A204.1 (cell line): ENCODE data around the gene CES3.

ENCODE experiments used
- FAIRE-seq: peaks from 2 replicates; lab custom pipeline; 2012; peaks lifted over from hg19 to GRCh38; lab: Jason Lieb, UNC

The CES3 gene

GRCh38 chr16:67006930-67007658 is 46.0 kb downstream of the CES3 start:
- no peak for FAIRE-seq

DNA sequence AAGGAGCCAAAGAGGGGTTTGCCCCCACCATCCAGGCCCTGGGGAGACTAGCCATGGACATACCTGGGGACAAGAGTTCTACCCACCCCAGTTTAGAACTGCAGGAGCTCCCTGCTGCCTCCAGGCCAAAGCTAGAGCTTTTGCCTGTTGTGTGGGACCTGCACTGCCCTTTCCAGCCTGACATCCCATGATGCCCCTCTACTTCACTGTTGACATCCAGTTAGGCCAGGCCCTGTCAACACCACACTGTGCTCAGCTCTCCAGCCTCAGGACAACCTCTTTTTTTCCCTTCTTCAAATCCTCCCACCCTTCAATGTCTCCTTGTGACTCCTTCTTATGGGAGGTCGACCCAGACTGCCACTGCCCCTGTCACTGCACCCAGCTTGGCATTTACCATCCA is 48.1 kb downstream of the CES3 start:
- FAIRE-seq, result no peak

DNA sequence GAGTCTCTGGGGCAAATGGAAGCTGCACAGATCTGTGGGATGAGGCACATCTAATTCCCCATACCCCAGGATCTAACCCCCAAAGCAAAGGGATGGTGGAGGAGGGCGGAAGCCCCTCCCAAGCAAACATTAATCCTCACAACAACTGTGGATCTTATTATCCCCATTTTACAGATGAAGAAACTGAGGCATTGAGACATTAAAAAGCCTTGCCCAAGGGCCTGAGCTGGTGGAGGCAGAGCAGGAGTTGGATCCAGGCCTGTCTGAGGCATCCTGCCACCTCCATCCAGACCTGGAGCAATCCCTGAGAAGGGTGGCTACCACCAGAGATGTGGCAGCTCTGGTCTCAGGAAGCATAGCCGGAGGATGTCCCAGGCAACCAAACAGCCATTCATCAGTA is 50.2 kb downstream of the CES3 start:
- no peak for FAIRE-seq

GRCh38 chr16:67013233-67013822 is 52.3 kb downstream of the CES3 start:
- FAIRE-seq, result no peak

- no peak for FAIRE-seq
These were observed 53.0 kb downstream of the CES3 start for GRCh38 chr16:67013823-67014633.

GRCh38 chr16:67014634-67015312 is 53.7 kb downstream of the CES3 start:
- FAIRE-seq, result no peak

DNA sequence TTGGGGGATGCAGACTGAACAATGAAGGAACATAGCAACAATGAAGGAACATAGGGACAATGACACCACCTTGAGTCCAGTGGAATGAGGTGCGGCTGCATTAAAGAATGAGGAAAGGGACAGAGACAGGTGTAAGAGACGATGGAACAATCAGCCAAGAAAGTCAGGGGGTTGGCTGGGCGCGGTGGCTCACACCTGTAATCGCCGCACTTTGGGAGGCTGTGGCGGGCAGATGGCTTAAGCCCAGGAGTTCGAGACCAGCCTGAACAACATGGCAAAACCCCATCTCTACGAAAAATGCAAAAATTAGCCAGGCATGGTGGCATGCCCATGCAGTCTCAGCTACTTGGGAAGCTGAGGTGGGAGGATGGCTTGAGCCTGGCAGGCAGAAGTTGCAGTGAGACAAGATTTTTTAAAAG is 54.3 kb downstream of the CES3 start:
- FAIRE-seq, result no peak

DNA sequence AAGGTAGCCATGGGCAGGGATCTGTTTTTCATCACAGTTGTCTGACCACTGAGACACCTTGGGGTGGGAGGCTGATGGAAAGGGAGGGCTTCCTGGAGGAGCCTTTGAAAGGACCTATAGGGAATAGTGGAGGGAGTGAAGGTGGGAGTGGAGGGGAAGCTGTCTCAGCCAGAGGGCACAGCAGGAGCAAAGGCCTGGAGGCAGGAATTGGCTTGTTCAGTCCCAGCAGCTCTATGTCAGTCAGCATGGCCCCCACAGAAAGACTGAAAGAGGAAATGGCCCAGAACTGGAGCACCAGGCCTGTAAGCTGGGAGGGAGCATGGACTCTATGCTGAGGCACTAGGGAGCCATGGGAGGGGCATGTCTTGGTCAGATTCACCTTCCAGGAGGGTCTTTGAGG is 55.1 kb downstream of the CES3 start:
- no peak for FAIRE-seq

- no peak for FAIRE-seq
These were observed 55.8 kb downstream of the CES3 start for GRCh38 chr16:67016681-67017420.

DNA sequence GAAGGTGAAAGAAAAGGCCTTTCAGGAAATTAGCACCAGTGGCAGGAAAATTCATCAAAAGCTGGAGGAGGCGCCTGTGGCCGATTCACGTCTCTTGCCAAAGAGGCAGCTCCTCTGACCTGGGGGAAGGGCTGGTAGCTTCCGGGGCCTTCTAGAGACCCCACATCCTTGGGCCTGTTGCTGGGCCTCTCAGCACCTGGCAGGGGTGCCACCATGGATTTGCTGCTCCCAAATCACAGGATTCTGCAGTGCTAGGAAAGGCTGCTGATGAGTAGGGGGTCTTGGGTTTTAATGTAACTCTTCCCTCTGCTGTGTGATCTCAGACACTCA is 56.3 kb downstream of the CES3 start:
- no peak for FAIRE-seq

DNA sequence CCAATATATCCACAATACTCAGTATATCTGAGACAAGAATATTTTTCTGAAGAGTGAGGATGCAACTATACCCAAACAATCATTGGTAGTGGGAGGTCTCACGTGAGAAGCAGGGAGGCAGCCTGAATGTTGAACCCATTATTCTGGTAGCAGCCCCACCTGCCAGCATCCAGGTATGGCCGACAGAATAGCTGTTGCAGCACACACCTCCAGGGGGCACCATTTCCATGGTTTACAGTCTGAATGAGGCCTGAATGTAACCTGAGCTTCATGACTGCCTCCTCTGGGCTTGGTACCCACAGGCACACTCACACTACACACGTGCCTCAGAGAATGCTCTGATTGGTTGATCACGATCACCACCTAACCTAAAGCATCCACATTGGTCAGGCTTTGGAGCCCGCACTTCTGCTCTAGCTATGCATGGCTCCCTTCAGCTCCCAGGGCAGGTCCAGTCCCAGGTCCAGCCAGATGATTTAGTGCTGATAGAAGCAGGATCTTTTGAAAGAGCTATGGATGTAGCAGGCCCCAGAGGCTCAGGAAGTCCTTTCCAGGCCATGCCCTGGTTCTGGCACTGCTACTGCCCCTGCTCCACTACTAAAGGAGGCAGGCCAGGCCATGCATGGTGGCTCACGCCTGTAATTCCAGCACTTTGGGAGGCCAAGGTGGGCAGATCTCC is 56.9 kb downstream of the CES3 start:
- FAIRE-seq, result peak; percentile 51

DNA sequence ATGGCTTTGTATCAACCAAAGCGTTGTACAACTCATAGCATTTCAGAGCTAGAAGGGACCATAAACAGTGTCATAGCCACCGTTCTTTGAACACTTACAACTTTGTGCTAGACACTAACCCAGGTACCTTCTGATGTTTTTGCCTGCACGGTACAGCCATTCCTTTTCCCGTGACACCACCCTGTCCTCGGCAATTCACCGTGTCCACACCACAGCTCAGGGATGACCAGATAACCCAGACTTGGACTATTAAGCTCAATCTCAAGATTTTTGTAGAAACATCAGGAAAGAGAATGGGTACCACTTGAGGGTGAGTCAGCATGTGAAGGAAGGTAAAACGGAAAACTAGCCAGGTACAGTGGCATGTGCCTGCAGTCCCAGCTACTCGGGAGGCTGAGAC is 58.1 kb downstream of the CES3 start:
- FAIRE-seq, result no peak

DNA sequence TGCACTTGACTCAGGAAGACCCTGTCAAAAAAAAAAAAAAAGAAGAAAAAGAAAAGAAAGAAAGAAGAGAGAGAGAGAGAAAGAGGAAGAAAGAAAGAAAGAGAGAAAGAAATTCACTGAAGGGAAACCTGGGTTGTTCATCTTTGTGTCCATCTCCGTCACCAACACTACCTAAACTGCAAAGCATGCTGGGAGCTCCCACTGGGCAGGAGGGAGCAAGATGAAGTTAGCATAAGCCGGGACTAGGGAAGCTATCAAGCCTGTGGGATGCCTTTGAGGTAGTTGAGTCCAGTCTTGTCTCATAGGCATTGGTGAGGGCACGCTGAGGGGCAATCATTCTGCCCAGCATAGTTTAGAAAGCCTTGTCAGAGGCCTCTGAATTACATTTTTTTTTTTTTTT is 60.3 kb downstream of the CES3 start:
- no peak for FAIRE-seq

- FAIRE-seq, result no peak
These were observed 61.6 kb downstream of the CES3 start for GRCh38 chr16:67022531-67023214.

GRCh38 chr16:67023689-67024088 is 62.6 kb downstream of the CES3 start:
- FAIRE-seq, result no peak
